ENCODE measurements around the gene DDX28. TPM values are rescaled to one million over a fixed set of nuclear protein-coding genes. Genes with fewer than 3 reads are reported as not detected.

DDX28 gene
- total RNA-seq (1 to 10 TPM; 7.6 to 8.4 TPM), polyA plus RNA-seq (10 to 100 TPM in 1 of 2 donors, 1 to 10 TPM in 1; 8.4 to 11.6 TPM)

- Histone ChIP-seq H3K27ac (ENCODE audit: low read depth in 1 of 2, low read length in 2 of 2) (peak within 1 kb of the TSS; percentile 77), H3K9me3 (ENCODE audit: control insufficient read depth in 4 of 4, low read length in 3 of 4) (no peaks in the 10 kb centered on the region), H3K9ac (ENCODE audit: low read depth in 1 of 2, low read length in 2 of 2) (peak within 1 kb of the TSS; percentile 83 to 90), H3K36me3 (ENCODE audit: control insufficient read depth in 4 of 4, insufficient read depth in 3 of 4, low read depth in 1 of 4, low read length in 3 of 4) (peaks cover 0 to 3% (median 2%) of the 10 kb centered on the region in 4 donors), H3K4me1 (ENCODE audit: control insufficient read depth in 4 of 4, insufficient read depth in 4 of 4, low read length in 3 of 4) (peaks cover 6 to 27% (median 24%) of the 10 kb centered on the region in 4 donors), H3K27me3 (ENCODE audit: control insufficient read depth in 4 of 4, insufficient read depth in 4 of 4, low read length in 3 of 4) (no peaks in the 10 kb centered on the region), H3K4me3 (ENCODE audit: low read depth in 1 of 3, low read length in 3 of 3) (peak within 1 kb of the TSS; percentile 82 to 95 (median 91))
- peak in 1 of 2 donors; percentile 58 for TF ChIP-seq RAD21 (IDR thresholded peaks at IDR 0.05)
- no peak for TF ChIP-seq EGR1 (IDR thresholded peaks at IDR 0.05; ENCODE audit: low read depth in 2 of 2)
- TF ChIP-seq TAF1 (conservative IDR thresholded peaks at IDR 0.05): no peak
- TF ChIP-seq ZBTB33 (IDR thresholded peaks at IDR 0.05): no peak
- TF ChIP-seq NR2F2 (IDR thresholded peaks at IDR 0.05): peak; percentile 35
- TF ChIP-seq REST (IDR thresholded peaks at IDR 0.05): no peak
- TF ChIP-seq JUND (IDR thresholded peaks at IDR 0.05): no peak
- TF ChIP-seq HNF4A (conservative IDR thresholded peaks at IDR 0.05): peak; percentile 61 to 65
- no peak for TF ChIP-seq HNF4G (IDR thresholded peaks at IDR 0.05)
- TF ChIP-seq YY1 (IDR thresholded peaks at IDR 0.05): peak; percentile 95
- no peak for TF ChIP-seq CTCF (IDR thresholded peaks at IDR 0.05; ENCODE audit: low read depth, low read length, missing input control)
- TF ChIP-seq GABPA (IDR thresholded peaks at IDR 0.05 in 1 of 2, conservative IDR thresholded peaks at IDR 0.05 in 1 of 2): peak in 1 of 2 donors; percentile 61
- TF ChIP-seq SP1 (IDR thresholded peaks at IDR 0.05): peak; percentile 61
- peak; percentile 62 to 66 for TF ChIP-seq RXRA (IDR thresholded peaks at IDR 0.05)
- peak; percentile 90 for TF ChIP-seq MAX (IDR thresholded peaks at IDR 0.05)
- TF ChIP-seq FOXA2 (IDR thresholded peaks at IDR 0.05): no peak
- WGBS: under 1% methylated on average over 84 of the region's 84 CpGs
- DNase-seq (ENCODE audit: low spot score): peak; percentile 98
Observed at GRCh38 chr16:68022728-68023537, at the start of gene DDX28, which contains the start of gene DUS2. TSS of gene DDX28 (minus strand) at chr16:68023232. CDS start at chr16:68023202, 30 bp downstream. TSS of gene DUS2 (plus strand) at chr16:68023284. CDS start at chr16:68038024, 14,740 bp downstream.
